HepG2 (cell line): ENCODE results near the gene TOMM20. TPM values are rescaled to one million over a fixed set of nuclear protein-coding genes. Genes with fewer than 3 reads are reported as not detected.

Source experiments
- ASH2L ChIP-seq: fragments of 300-600, 200-600 bp; sonication (generic); IDR thresholded peaks from 2 replicates; pipeline ENCODE4 v1.7.0; 2017; ENCODE audit warnings: low read depth, mild to moderate bottlenecking, moderate library complexity, mixed read lengths, low read length; ENCODE audit not compliant: insufficient read length
- GTF2F1 ChIP-seq: fragments of 150-350 bp; IDR thresholded peaks from 2 replicates; pipeline ENCODE4 v1.6.1; 2014; ENCODE audit warnings: low read length
- KLF11 ChIP-seq: IDR thresholded peaks from 2 replicates; pipeline ENCODE4 v1.6.1; 2016; ENCODE audit warnings: missing compliant biosample characterization
- MTA1 ChIP-seq: sonication (generic); formaldehyde crosslinking; IDR thresholded peaks from 2 replicates; pipeline ENCODE4 v1.4.0; 2020; ENCODE audit warnings: missing genetic modification reagents, mild to moderate bottlenecking, borderline replicate concordance
- MXI1 ChIP-seq: IDR thresholded peaks from 3 replicates; pipeline ENCODE4 v1.6.1; 2012; ENCODE audit warnings: low read depth, low read length, inconsistent platforms, borderline replicate concordance
- NFE2 ChIP-seq: sonication (generic); formaldehyde crosslinking; IDR thresholded peaks from 2 replicates; pipeline ENCODE4 v1.4.0; 2020; ENCODE audit warnings: missing genetic modification reagents
- PRPF4 ChIP-seq: fragments of 200-400 bp; formaldehyde crosslinking; IDR thresholded peaks from 2 replicates; pipeline ENCODE4 v1.6.1; 2016; ENCODE audit warnings: low read length, low read depth; ENCODE audit not compliant: poor library complexity, severe bottlenecking
- TCF7 ChIP-seq: sonication (generic); IDR thresholded peaks from 2 replicates; pipeline ENCODE4 v1.6.1; 2016; ENCODE audit warnings: antibody characterized with exemption, low read depth
- TGIF2 ChIP-seq: IDR thresholded peaks from 2 replicates; pipeline ENCODE4 v1.6.1; 2016; ENCODE audit warnings: control low read depth, missing compliant biosample characterization
- THAP11 ChIP-seq: IDR thresholded peaks from 2 replicates; pipeline ENCODE4 v1.6.1; 2016; ENCODE audit warnings: missing biosample characterization, missing genetic modification reagents
- ZNF292 ChIP-seq: sonication (generic); formaldehyde crosslinking; IDR thresholded peaks from 2 replicates; pipeline ENCODE4 v1.8.1; 2022; ENCODE audit warnings: mild to moderate bottlenecking, low read depth, missing genetic modification reagents, borderline replicate concordance
- ZNF335 ChIP-seq: sonication (generic); formaldehyde crosslinking; IDR thresholded peaks from 2 replicates; pipeline ENCODE4 v1.4.0; 2020; ENCODE audit warnings: missing genetic modification reagents
- ZNF337 ChIP-seq: sonication (generic); formaldehyde crosslinking; IDR thresholded peaks from 2 replicates; pipeline ENCODE4 v1.5.1; 2020; ENCODE audit warnings: missing genetic modification reagents, low read depth, mild to moderate bottlenecking, borderline replicate concordance
- polyA plus RNA-seq, 8 experiments: library from polyadenylated mRNA; depleted of rRNA in 3 of 8; stranded (reverse) in 7 of 8; unstranded in 1 of 8; fragments of >200 nt; fragmentation: Illumina TruSeq in 4 of 8; extraction: Trizol in 4 of 8; gene quantifications; 2 replicates each; pipeline versions ENCODE4 v1.2.1 to v1.2.3, GENCODE V29; 2011 to 2016; ENCODE audit warnings: low read depth in 4 of 8, missing spikeins in 1 of 8, mixed read lengths in 1 of 8; ENCODE audit not compliant: insufficient read depth in 1 of 8
- total RNA-seq, 5 experiments: library from RNA; depleted of rRNA; stranded (reverse); fragments of >200 nt; fragmentation: Illumina TruSeq; extraction: Trizol; gene quantifications; 2 replicates each; pipeline ENCODE4 v1.2.3, GENCODE V29; 2016; ENCODE audit warnings: low read depth in 1 of 5
- TF ChIP-seq, protein P1 (sequence below): sonication (generic); formaldehyde crosslinking; IDR thresholded peaks from 2 replicates; pipeline ENCODE4 v1.9.0; 2022; ENCODE audit warnings: low read depth, missing genetic modification reagents
- TF ChIP-seq, protein P2 (sequence below): sonication (generic); formaldehyde crosslinking; IDR thresholded peaks from 2 replicates; pipeline ENCODE4 v1.5.0; 2020; ENCODE audit warnings: missing genetic modification reagents, mild to moderate bottlenecking, borderline replicate concordance
- TF ChIP-seq, protein P3 (sequence below): sonication (generic); formaldehyde crosslinking; IDR thresholded peaks from 2 replicates; pipeline ENCODE4 v1.5.0; 2020; ENCODE audit warnings: mild to moderate bottlenecking, missing genetic modification reagents, borderline replicate concordance
- TF ChIP-seq, protein P4 (sequence below): sonication (generic); formaldehyde crosslinking; IDR thresholded peaks from 2 replicates; pipeline ENCODE4 v1.4.0; 2020; ENCODE audit warnings: missing genetic modification reagents, borderline replicate concordance

TOMM20 gene
- total and polyA plus RNA-seq, 2 of the 13 experiments (the other 11 are each of a cell fraction or from before 2014, with no cell fraction given) = 153 to 376 TPM

DNA sequence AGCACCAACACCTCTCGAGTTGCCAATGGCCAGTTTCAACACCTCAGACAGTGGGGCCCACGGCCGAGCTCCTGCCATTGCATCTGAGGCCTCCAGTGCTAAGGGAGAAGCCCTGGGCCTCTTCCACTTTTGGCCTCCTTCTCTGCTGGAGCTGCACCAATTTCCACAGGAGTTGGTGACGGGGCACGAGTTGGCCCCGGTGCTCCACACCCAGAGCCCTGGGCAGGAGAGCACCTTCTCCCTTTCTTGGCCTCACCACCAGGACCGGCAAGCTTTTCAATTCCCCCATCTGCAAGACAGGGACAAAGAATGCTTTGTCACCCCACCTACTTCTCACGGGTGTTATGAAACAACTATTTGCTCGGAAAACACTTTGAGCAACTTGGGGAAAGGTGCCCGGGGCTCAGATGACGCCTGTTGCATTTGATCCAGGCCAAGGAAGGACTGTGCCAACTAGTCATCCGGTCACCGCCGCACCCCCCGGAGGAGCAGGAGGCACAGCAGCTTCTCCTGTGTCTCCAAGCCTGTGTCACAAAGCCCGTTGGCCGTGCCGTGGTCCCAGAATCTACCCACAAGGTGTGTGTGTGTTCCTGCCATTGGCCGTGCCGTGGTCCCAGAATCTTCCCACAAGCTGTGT, 55.2 kb downstream of the TOMM20 start (continued):
- TF ChIP-seq, protein P1, sequence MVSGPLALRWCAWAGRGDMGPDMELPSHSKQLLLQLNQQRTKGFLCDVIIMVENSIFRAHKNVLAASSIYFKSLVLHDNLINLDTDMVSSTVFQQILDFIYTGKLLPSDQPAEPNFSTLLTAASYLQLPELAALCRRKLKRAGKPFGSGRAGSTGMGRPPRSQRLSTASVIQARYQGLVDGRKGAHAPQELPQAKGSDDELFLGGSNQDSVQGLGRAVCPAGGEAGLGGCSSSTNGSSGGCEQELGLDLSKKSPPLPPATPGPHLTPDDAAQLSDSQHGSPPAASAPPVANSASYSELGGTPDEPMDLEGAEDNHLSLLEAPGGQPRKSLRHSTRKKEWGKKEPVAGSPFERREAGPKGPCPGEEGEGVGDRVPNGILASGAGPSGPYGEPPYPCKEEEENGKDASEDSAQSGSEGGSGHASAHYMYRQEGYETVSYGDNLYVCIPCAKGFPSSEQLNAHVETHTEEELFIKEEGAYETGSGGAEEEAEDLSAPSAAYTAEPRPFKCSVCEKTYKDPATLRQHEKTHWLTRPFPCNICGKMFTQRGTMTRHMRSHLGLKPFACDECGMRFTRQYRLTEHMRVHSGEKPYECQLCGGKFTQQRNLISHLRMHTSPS (CRISPR knock-in tag) = peak; percentile 99
- TF ChIP-seq MXI1 (peak; percentile 42; the same call in 1 of the 3 replicates), ZNF292 (peak; percentile 12; the same call in 1 of the 2 replicates), ZNF337 (CRISPR knock-in tag) (peak; percentile 91; the same call in 1 of the 2 replicates), MTA1 (peak; percentile 95), TGIF2 (CRISPR knock-in tag) (peak; percentile 54; the same call in 1 of the 2 replicates), ASH2L (peak; percentile 57), THAP11 (CRISPR knock-in tag) (peak; percentile 81), NFE2 (peak; percentile 65; the same call in 1 of the 2 replicates), KLF11 (CRISPR knock-in tag) (no peak), TCF7 (peak; percentile 86), ZNF335 (CRISPR knock-in tag) (peak; percentile 77), GTF2F1 (no peak), PRPF4 (peak; percentile 35)
- TF ChIP-seq, protein P2, sequence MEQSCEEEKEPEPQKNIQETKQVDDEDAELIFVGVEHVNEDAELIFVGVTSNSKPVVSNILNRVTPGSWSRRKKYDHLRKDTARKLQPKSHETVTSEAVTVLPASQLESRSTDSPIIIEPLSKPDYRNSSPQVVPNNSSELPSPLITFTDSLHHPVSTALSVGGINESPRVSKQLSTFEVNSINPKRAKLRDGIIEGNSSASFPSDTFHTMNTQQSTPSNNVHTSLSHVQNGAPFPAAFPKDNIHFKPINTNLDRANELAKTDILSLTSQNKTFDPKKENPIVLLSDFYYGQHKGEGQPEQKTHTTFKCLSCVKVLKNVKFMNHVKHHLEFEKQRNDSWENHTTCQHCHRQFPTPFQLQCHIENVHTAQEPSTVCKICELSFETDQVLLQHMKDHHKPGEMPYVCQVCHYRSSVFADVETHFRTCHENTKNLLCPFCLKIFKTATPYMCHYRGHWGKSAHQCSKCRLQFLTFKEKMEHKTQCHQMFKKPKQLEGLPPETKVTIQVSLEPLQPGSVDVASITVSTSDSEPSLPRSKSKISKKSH = peak; percentile 11; the same call in 1 of the 2 replicates
- TF ChIP-seq, protein P3, sequence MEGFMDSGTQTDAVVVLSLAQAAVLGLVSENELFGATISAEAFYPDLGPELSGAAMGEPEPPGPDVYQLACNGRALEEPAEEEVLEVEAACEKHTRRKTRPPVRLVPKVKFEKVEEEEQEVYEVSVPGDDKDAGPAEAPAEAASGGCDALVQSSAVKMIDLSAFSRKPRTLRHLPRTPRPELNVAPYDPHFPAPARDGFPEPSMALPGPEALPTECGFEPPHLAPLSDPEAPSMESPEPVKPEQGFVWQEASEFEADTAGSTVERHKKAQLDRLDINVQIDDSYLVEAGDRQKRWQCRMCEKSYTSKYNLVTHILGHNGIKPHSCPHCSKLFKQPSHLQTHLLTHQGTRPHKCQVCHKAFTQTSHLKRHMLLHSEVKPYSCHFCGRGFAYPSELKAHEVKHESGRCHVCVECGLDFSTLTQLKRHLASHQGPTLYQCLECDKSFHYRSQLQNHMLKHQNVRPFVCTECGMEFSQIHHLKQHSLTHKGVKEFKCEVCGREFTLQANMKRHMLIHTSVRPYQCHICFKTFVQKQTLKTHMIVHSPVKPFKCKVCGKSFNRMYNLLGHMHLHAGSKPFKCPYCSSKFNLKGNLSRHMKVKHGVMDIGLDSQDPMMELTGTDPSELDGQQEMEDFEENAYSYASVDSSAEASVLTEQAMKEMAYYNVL (CRISPR knock-in tag) = peak; percentile 58; the same call in 1 of the 2 replicates
- TF ChIP-seq, protein P4, sequence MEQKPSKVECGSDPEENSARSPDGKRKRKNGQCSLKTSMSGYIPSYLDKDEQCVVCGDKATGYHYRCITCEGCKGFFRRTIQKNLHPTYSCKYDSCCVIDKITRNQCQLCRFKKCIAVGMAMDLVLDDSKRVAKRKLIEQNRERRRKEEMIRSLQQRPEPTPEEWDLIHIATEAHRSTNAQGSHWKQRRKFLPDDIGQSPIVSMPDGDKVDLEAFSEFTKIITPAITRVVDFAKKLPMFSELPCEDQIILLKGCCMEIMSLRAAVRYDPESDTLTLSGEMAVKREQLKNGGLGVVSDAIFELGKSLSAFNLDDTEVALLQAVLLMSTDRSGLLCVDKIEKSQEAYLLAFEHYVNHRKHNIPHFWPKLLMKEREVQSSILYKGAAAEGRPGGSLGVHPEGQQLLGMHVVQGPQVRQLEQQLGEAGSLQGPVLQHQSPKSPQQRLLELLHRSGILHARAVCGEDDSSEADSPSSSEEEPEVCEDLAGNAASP (CRISPR knock-in tag) = peak; percentile 85
